ACC112 (cell line): ENCODE measurements around the gene CCDC27.
"Not testable (repeated sequence)": the region's sequence is repeated elsewhere in the genome, so short reads cannot be mapped to it uniquely, and the experiment has no call there.

Source experiments
- H2AFZ ChIP-seq: fragments of 200-600 bp; sonication (generic); one replicate; pipeline ENCODE4 v1.6.0; 2017; ENCODE audit warnings: antibody characterized with exemption, low read length; ENCODE audit not compliant: unreplicated experiment
- H3K27ac ChIP-seq: fragments of 200-600 bp; sonication (generic); 2 replicates; pipeline ENCODE4 v1.5.1; 2014; ENCODE audit warnings: low read depth, mild to moderate bottlenecking, antibody characterized with exemption, low read length, moderate library complexity
- H3K27me3 ChIP-seq: fragments of 200-600 bp; sonication (generic); 2 replicates; pipeline ENCODE4 v1.6.1; 2014; ENCODE audit warnings: mild to moderate bottlenecking, antibody characterized with exemption, low read length, moderate library complexity, mixed read lengths; ENCODE audit not compliant: insufficient read depth
- H3K36me3 ChIP-seq: fragments of 200-600 bp; sonication (generic); 2 replicates; pipeline ENCODE4 v1.6.1; 2016; ENCODE audit warnings: mild to moderate bottlenecking, antibody characterized with exemption, low read length, moderate library complexity, mixed read lengths; ENCODE audit not compliant: insufficient read depth
- H3K4me1 ChIP-seq: fragments of 200-600 bp; sonication (generic); one replicate; pipeline ENCODE4 v1.6.1; 2016; ENCODE audit warnings: low read length, mixed read lengths; ENCODE audit not compliant: insufficient read depth, unreplicated experiment, control insufficient read depth
- H3K4me3 ChIP-seq: fragments of 200-600 bp; sonication (generic); 2 replicates; pipeline ENCODE4 v1.5.1; 2014; ENCODE audit warnings: mild to moderate bottlenecking, low read depth, low read length
- H3K79me2 ChIP-seq: fragments of 200-600 bp; sonication (generic); one replicate; pipeline ENCODE4 v1.6.0; 2016; ENCODE audit warnings: low read length; ENCODE audit not compliant: control insufficient read depth, unreplicated experiment, insufficient read depth

The CCDC27 gene

DNA sequence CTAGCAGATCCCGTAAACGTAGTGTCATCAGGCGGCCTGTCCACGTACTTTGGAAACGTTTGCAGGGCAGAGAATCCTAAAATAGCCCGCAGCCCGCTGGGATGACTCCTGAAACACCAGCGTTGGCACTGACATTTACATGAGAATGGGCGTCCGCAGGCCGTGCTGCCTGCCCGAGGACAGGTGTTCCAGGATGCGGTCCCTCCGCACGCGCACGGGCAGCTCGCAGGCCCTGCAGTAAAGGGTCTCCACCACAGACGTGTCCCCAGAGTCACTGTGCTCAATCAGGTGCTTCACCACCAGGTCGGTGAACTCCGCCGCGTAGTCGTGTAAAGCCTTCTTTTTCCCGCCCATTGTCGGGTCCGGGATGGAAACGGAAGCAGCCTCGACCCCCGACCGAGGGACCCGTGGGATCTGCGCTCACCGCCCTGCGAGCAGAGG, 5.8 kb upstream of the CCDC27 start:
- peaks cover 6% of the 10 kb centered on the region; the same call in 1 of the 2 replicates for H3K27me3 ChIP-seq
- no peak overlapping the region for H3K27ac ChIP-seq
- no peaks in the 10 kb centered on the region for H3K36me3 ChIP-seq
- peaks cover 17% of the 10 kb centered on the region for H3K79me2 ChIP-seq
- H3K4me1 ChIP-seq, result peaks cover 19% of the 10 kb centered on the region
- H3K4me3 ChIP-seq, result peak overlapping the region; percentile 76
- H2AFZ ChIP-seq, result no peak overlapping the region

DNA sequence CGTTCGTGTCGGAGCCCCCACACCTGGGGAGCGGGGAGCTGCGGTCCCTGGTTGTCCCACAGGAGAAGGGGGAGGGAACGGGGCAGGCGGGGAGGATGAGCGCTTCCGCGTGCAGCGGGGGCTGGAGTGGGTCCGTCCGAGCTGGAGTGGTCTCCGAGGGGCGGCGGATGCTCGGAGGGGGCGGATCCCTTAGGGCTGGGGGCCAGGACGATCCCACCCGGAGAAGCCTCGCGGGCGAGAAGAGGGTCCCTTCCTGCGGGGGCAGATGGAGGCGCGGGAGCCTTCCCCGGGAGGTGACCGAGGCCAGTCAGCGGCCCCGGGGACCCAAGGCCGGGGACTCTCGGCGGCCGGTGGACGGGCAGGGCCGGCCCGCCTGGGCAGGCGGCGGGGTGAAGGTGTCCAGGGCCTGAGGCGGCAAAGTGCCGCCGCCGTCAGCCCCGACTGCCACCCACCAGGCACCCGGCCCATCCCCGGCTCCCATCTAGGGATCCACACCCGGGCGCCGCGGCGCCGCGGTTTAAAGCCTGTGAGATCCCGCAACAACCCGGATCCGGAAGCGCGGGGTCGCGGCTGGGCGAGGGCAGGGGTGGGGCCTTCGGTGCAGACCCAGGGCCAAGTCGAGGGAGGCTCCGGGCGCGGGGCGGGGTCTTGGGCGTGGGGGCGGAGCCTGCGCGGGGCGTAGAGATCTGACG, 5.3 kb upstream of the CCDC27 start:
- Histone ChIP-seq H3K36me3 (no peaks in the 10 kb centered on the region), H3K4me3 (peak overlapping the region; percentile 76), H3K27ac (no peak overlapping the region), H2AFZ (peak overlapping the region; percentile 3), H3K4me1 (peaks cover 19% of the 10 kb centered on the region), H3K79me2 (peaks cover 17% of the 10 kb centered on the region), H3K27me3 (peaks cover 7% of the 10 kb centered on the region; the same call in 1 of the 2 replicates)

GRCh38 chr1:3747522-3747848, 4.8 kb upstream of the CCDC27 start:
- Histone ChIP-seq H3K36me3 (no peaks in the 10 kb centered on the region), H3K4me1 (peaks cover 19% of the 10 kb centered on the region), H2AFZ (peak overlapping the region; percentile 14), H3K27me3 (peaks cover 11% of the 10 kb centered on the region; the same call in 1 of the 2 replicates), H3K4me3 (peak overlapping the region; percentile 76), H3K27ac (no peak overlapping the region), H3K79me2 (peaks cover 17% of the 10 kb centered on the region)

DNA sequence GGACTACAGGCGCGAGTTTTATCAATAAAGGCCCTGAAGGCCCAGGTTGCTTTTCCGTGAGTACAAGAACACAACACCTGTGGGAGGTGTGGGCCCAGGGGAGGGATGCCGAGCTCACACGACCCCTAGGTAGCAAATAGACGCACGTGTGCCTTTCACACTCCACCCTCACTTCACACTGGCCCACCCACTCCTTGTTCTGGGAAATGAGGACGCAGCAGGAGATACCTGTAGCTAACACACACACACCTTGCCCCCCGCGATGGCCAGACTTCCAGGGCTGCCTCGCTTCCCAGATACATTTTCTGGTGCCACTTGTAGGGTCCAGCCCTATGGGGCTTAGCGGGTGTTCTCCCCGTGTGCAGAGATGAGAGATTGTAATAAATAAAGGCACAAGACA, 4.3 kb upstream of the CCDC27 start:
- Histone ChIP-seq H3K79me2 (peaks cover 17% of the 10 kb centered on the region), H3K27me3 (peaks cover 15% of the 10 kb centered on the region; the same call in 1 of the 2 replicates), H2AFZ (peak overlapping the region; percentile 14), H3K4me1 (peaks cover 19% of the 10 kb centered on the region), H3K27ac (no peak overlapping the region), H3K36me3 (no peaks in the 10 kb centered on the region), H3K4me3 (peak overlapping the region; percentile 76)

- not testable (repeated sequence) for H3K36me3 ChIP-seq, H2AFZ ChIP-seq, H3K27ac ChIP-seq, H3K4me3 ChIP-seq
- peaks cover 18% of the 10 kb centered on the region; the same call in 1 of the 2 replicates for H3K27me3 ChIP-seq
- H3K4me1 ChIP-seq, result peaks cover 19% of the 10 kb centered on the region
- peaks cover 17% of the 10 kb centered on the region for H3K79me2 ChIP-seq
These were observed 3.8 kb upstream of the CCDC27 start for GRCh38 chr1:3748316-3748900.

- H3K36me3 ChIP-seq, result no peaks in the 10 kb centered on the region
- H3K4me3 ChIP-seq, result no peak overlapping the region
- H2AFZ ChIP-seq, result no peak overlapping the region
- peaks cover 19% of the 10 kb centered on the region for H3K4me1 ChIP-seq
- no peak overlapping the region for H3K27ac ChIP-seq
- peaks cover 28% of the 10 kb centered on the region; the same call in 1 of the 2 replicates for H3K27me3 ChIP-seq
- peaks cover 17% of the 10 kb centered on the region for H3K79me2 ChIP-seq
These were observed 2.7 kb upstream of the CCDC27 start for GRCh38 chr1:3749512-3749911.

- H3K4me3 ChIP-seq, result no peak overlapping the region
- H3K27me3 ChIP-seq, result peaks cover 38% of the 10 kb centered on the region
- no peaks in the 10 kb centered on the region for H3K36me3 ChIP-seq
- peaks cover 14% of the 10 kb centered on the region for H3K4me1 ChIP-seq
- H2AFZ ChIP-seq, result no peak overlapping the region
- peaks cover 9% of the 10 kb centered on the region for H3K79me2 ChIP-seq
- H3K27ac ChIP-seq, result no peak overlapping the region
These were observed 1.5 kb upstream of the CCDC27 start for GRCh38 chr1:3750741-3751140.

GRCh38 chr1:3753656-3754454, 1.6 kb downstream of the CCDC27 start:
- Histone ChIP-seq H3K4me3 (no peak overlapping the region), H2AFZ (no peak overlapping the region), H3K79me2 (no peaks in the 10 kb centered on the region), H3K27ac (no peak overlapping the region), H3K4me1 (no peaks in the 10 kb centered on the region), H3K36me3 (no peaks in the 10 kb centered on the region), H3K27me3 (peaks cover 39% of the 10 kb centered on the region)

DNA sequence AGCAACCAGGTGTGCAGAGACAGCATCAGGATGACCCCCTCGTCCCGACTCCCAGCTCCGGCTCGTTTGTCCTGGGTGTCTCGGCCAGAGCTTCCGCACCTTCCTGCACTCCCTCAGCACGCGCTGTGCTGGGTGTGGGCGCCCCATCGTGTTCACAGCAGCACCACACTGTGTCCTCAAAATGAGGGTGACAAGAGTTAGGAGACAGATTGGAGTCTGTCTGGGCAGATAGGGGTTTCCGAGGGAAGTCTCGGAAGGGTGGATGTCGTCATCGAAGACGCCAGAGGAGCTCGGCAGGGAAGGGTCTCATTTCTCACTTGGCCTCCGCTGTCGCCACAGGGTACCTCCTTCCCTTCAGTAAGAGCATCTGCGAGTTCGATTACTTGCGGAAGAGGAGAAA, 4.1 kb downstream of the CCDC27 start:
- no peaks in the 10 kb centered on the region for H3K36me3 ChIP-seq
- H3K79me2 ChIP-seq, result no peaks in the 10 kb centered on the region
- H3K4me3 ChIP-seq, result no peak overlapping the region
- no peak overlapping the region for H2AFZ ChIP-seq
- no peak overlapping the region for H3K27ac ChIP-seq
- H3K27me3 ChIP-seq, result peaks cover 55% of the 10 kb centered on the region
- H3K4me1 ChIP-seq, result no peaks in the 10 kb centered on the region

DNA sequence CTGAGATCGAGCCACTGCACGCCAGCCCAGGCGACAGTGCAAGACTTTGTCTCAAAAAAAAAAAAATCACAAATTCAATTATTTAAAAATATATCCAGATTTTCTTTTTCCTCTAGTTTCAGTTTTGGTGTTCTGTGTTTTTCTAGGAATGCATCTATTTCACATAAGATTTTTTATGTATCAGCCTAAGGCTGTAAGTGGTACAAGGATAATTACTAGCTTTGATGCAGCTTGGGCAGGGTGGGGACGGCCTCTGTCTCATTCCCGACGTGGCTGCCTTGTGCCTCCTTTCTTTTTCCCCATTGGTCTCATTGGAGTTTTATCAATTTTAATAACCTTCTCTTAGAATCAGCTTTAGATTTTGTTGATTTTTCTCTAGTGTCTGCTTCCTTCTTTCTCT, 6.9 kb downstream of the CCDC27 start:
- no peaks in the 10 kb centered on the region for H3K79me2 ChIP-seq
- H3K27me3 ChIP-seq, result peaks cover 57% of the 10 kb centered on the region
- H2AFZ ChIP-seq, result no peak overlapping the region
- no peak overlapping the region for H3K4me3 ChIP-seq
- no peaks in the 10 kb centered on the region for H3K4me1 ChIP-seq
- no peak overlapping the region for H3K27ac ChIP-seq
- H3K36me3 ChIP-seq, result no peaks in the 10 kb centered on the region
